Osteoblast (primary cell): Measurements from ENCODE around the gene MTG2. TPM values are rescaled to one million over a fixed set of nuclear protein-coding genes. Genes with fewer than 3 reads are reported as not detected.

ENCODE experiments used
- DNase-seq: peaks from one replicate; pipeline ENCODE4 v3.0.0; 2011; ENCODE audit warnings: low spot score, mixed read lengths; ENCODE audit not compliant: insufficient read length; ENCODE audit errors: missing footprints
- H2AFZ ChIP-seq: 2 replicates; pipeline ENCODE4 v1.6.0; 2011; ENCODE audit warnings: mild to moderate bottlenecking, low read length
- H3K27ac ChIP-seq: 2 replicates; pipeline ENCODE4 v1.5.1; 2011; ENCODE audit warnings: mild to moderate bottlenecking, low read depth, low read length, moderate library complexity
- H3K27me3 ChIP-seq: 2 replicates; pipeline ENCODE4 v1.6.0; 2012; ENCODE audit warnings: mild to moderate bottlenecking, control low read depth, inconsistent platforms, low read length, moderate library complexity; ENCODE audit not compliant: insufficient read depth
- H3K36me3 ChIP-seq: 2 replicates; pipeline ENCODE4 v1.5.1; 2011; ENCODE audit warnings: mild to moderate bottlenecking, low read length, control low read depth, moderate library complexity; ENCODE audit not compliant: insufficient read depth
- H3K4me1 ChIP-seq: 2 replicates; pipeline ENCODE4 v1.5.1; 2011; ENCODE audit warnings: mild to moderate bottlenecking, low read length, control low read depth, moderate library complexity; ENCODE audit not compliant: insufficient read depth
- H3K4me2 ChIP-seq: 2 replicates; pipeline ENCODE4 v1.6.0; 2011; ENCODE audit warnings: mild to moderate bottlenecking, low read length; ENCODE audit not compliant: insufficient read depth
- H3K4me3 ChIP-seq: fragments of 200-600 bp; sonication (generic); 3 replicates; pipeline ENCODE4 v1.5.1; 2012; ENCODE audit warnings: mild to moderate bottlenecking, low read length, inconsistent platforms; ENCODE audit not compliant: insufficient read depth
- H3K79me2 ChIP-seq: 2 replicates; pipeline ENCODE4 v1.6.0; 2012; ENCODE audit warnings: mild to moderate bottlenecking, low read length, control low read depth, inconsistent platforms; ENCODE audit not compliant: insufficient read depth
- H3K9me3 ChIP-seq: 2 replicates; pipeline ENCODE4 v1.5.1; 2011; ENCODE audit warnings: low read depth, low read length, control low read depth
- H4K20me1 ChIP-seq: 2 replicates; pipeline ENCODE4 v1.6.0; 2012; ENCODE audit warnings: mild to moderate bottlenecking, low read length, control low read depth; ENCODE audit not compliant: insufficient read depth
- CTCF ChIP-seq: IDR thresholded peaks from 2 replicates; pipeline ENCODE4 v1.5.1; 2011; ENCODE audit warnings: mild to moderate bottlenecking, low read depth, low read length, moderate library complexity; ENCODE audit errors: extremely low read depth
- total RNA-seq: library from RNA; depleted of rRNA; stranded (reverse); fragments of >200 nt; gene quantifications from 2 replicates; pipeline ENCODE4 v1.2.3, GENCODE V29; 2012

The MTG2 gene
- total RNA-seq, 1 donor = 22.1 TPM

GRCh38 chr20:62230696-62231095 is 47.9 kb downstream of the MTG2 start:
- Histone ChIP-seq H2AFZ (no peak overlapping the region), H4K20me1 (no peaks in the 10 kb centered on the region), H3K27ac (no peak overlapping the region), H3K4me3 (no peak overlapping the region), H3K9me3 (no peaks in the 10 kb centered on the region), H3K4me2 (no peak overlapping the region), H3K27me3 (peaks cover 10% of the 10 kb centered on the region), H3K79me2 (no peaks in the 10 kb centered on the region), H3K4me1 (no peaks in the 10 kb centered on the region), H3K36me3 (no peaks in the 10 kb centered on the region)
- DNase-seq = no peak
- TF ChIP-seq CTCF = no peak

GRCh38 chr20:62231292-62231691 is 48.5 kb downstream of the MTG2 start:
- no peak for DNase-seq
- H3K4me1 ChIP-seq = no peaks in the 10 kb centered on the region
- no peaks in the 10 kb centered on the region for H4K20me1 ChIP-seq
- no peaks in the 10 kb centered on the region for H3K9me3 ChIP-seq
- H3K4me3 ChIP-seq = no peak overlapping the region
- H3K27ac ChIP-seq = no peak overlapping the region
- no peaks in the 10 kb centered on the region for H3K79me2 ChIP-seq
- no peak for TF ChIP-seq CTCF
- H3K4me2 ChIP-seq = no peak overlapping the region
- no peaks in the 10 kb centered on the region for H3K36me3 ChIP-seq
- no peak overlapping the region for H2AFZ ChIP-seq
- peaks cover 4% of the 10 kb centered on the region for H3K27me3 ChIP-seq

- no peaks in the 10 kb centered on the region for H3K4me1 ChIP-seq
- DNase-seq = no peak
- H3K4me2 ChIP-seq = no peak overlapping the region
- H3K9me3 ChIP-seq = no peaks in the 10 kb centered on the region
- no peaks in the 10 kb centered on the region for H3K27me3 ChIP-seq
- H4K20me1 ChIP-seq = no peaks in the 10 kb centered on the region
- no peak overlapping the region for H2AFZ ChIP-seq
- H3K4me3 ChIP-seq = no peak overlapping the region
- H3K27ac ChIP-seq = no peak overlapping the region
- TF ChIP-seq CTCF = no peak
- no peaks in the 10 kb centered on the region for H3K79me2 ChIP-seq
- H3K36me3 ChIP-seq = no peaks in the 10 kb centered on the region
Measured at GRCh38 chr20:62232194-62232593, 49.4 kb downstream of the MTG2 start.

GRCh38 chr20:62232770-62233645 is 50.2 kb downstream of the MTG2 start:
- Histone ChIP-seq H3K9me3 (no peaks in the 10 kb centered on the region), H3K4me1 (peaks cover 3% of the 10 kb centered on the region), H3K27me3 (no peaks in the 10 kb centered on the region), H3K36me3 (no peaks in the 10 kb centered on the region), H2AFZ (no peak overlapping the region), H3K4me3 (no peak overlapping the region), H3K27ac (no peak overlapping the region), H3K4me2 (no peak overlapping the region), H4K20me1 (no peaks in the 10 kb centered on the region), H3K79me2 (no peaks in the 10 kb centered on the region)
- no peak for DNase-seq
- no peak for TF ChIP-seq CTCF
